GM12891 (cell line): ENCODE data around the gene KLHL42.

ENCODE experiments used
- POLR2A ChIP-seq: IDR thresholded peaks from 2 replicates; pipeline ENCODE4 v1.6.1; 2011; ENCODE audit warnings: low read depth, low read length, control low read depth
- POLR2AphosphoS5 ChIP-seq: IDR thresholded peaks from 2 replicates; pipeline ENCODE4 v1.6.1; 2011; ENCODE audit warnings: low read depth, low read length, control low read depth
- POU2F2 ChIP-seq: IDR thresholded peaks from 2 replicates; pipeline ENCODE4 v1.6.1; 2011; ENCODE audit warnings: low read depth, mild to moderate bottlenecking, control low read depth, low read length, moderate library complexity
- SPI1 ChIP-seq: IDR thresholded peaks from 2 replicates; pipeline ENCODE4 v1.6.1; 2011; ENCODE audit warnings: low read depth, low read length, control low read depth
- TAF1 ChIP-seq: IDR thresholded peaks from 2 replicates; pipeline ENCODE4 v1.6.1; 2011; ENCODE audit warnings: low read depth, low read length, control low read depth

GRCh38 chr12:27808841-27809240, 28.8 kb downstream of the KLHL42 start:
- TF ChIP-seq POLR2A: no peak
- TF ChIP-seq TAF1: no peak
- TF ChIP-seq POLR2AphosphoS5: no peak
- TF ChIP-seq SPI1: no peak
- TF ChIP-seq POU2F2: no peak
